Naive B cell (primary cell): ENCODE results near the gene CATSPERD. TPM values are rescaled to one million over a fixed set of nuclear protein-coding genes. Genes with fewer than 3 reads are reported as not detected.
A peak's percentile ranks its signal among the peaks of the same experiment; 100 is the strongest.

Experiments
- ATAC-seq, 2 donors: fragments of 150-1000 bp; cut with Tn5 transposase; 2 replicates each; pipeline ENCODE4 v1.10.0; 2021; ENCODE audit warnings: low read depth in 2 of 2, mild to moderate bottlenecking in 2 of 2, moderate library complexity in 2 of 2
- DNase-seq: peaks from one replicate; pipeline ENCODE4 v3.0.0; 2022
- H3K27ac Mint-ChIP-seq, 6 donors: one replicate each; pipeline ENCODE4 v1.8.0; 2020 to 2022; ENCODE audit warnings: mild to moderate bottlenecking in 6 of 6, mixed read lengths in 6 of 6, moderate library complexity in 5 of 6, inconsistent platforms in 2 of 6
- H3K27me3 Mint-ChIP-seq, 3 donors: one replicate each; pipeline ENCODE4 v1.8.0; 2021 to 2022; ENCODE audit warnings: mixed read lengths in 3 of 3, mild to moderate bottlenecking in 1 of 3
- H3K36me3 Mint-ChIP-seq, 2 donors: one replicate each; pipeline ENCODE4 v1.8.0; 2020 to 2022; ENCODE audit warnings: mixed read lengths in 2 of 2, inconsistent platforms in 1 of 2, mild to moderate bottlenecking in 1 of 2
- H3K4me1 Mint-ChIP-seq, 3 donors: one replicate each; pipeline ENCODE4 v1.8.0; 2020 to 2022; ENCODE audit warnings: mixed read lengths in 3 of 3, inconsistent platforms in 1 of 3, mild to moderate bottlenecking in 1 of 3, moderate library complexity in 1 of 3
- H3K4me3 Mint-ChIP-seq, 8 donors: one replicate each; pipeline ENCODE4 v1.8.0; 2020 to 2022; ENCODE audit warnings: mild to moderate bottlenecking in 8 of 8, mixed read lengths in 8 of 8, moderate library complexity in 8 of 8, inconsistent platforms in 2 of 8
- H3K9me3 Mint-ChIP-seq, 7 donors: one replicate each; pipeline ENCODE4 v1.8.0; 2020 to 2022; ENCODE audit warnings: mixed read lengths in 7 of 7, mild to moderate bottlenecking in 5 of 7, inconsistent platforms in 2 of 7, moderate library complexity in 1 of 7
- polyA plus RNA-seq, 6 donors: library from polyadenylated mRNA; unstranded; fragments of 300-500 nt; fragmentation: Illumina TruSeq; gene quantifications; one replicate each; pipeline ENCODE4 v1.2.3, GENCODE V29; 2021; ENCODE audit warnings: low read depth in 6 of 6

Gene CATSPERD
- polyA plus RNA-seq, 6 donors from 2014 or later = not detected

DNA sequence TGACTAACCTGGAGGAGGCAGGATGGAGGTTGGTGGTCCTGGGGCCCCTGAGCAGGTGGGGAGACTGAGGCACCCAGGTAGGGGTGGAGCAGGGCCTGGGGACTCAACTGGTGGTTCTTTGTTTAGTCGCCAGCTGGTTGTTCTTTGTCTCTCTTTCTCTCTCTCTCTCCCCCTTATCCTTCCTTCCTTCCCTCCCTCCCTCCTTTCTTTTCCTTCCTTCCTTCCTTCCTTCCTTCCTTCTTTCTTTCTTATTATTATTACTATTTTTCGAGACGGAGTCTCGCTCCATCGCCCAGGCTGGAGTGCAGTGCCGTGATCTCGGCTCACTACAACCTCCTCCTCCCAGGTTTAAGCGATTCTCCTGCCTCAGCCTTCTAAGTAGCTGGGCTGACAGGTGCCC lies 77.8 kb downstream of the CATSPERD start:
- Mint-ChIP-seq H3K27ac (no peak overlapping the region), H3K9me3 (peaks cover 0 to 2% (median 0%) of the 10 kb centered on the region in 7 donors), H3K4me1 (peaks cover 6 to 14% (median 8%) of the 10 kb centered on the region in 3 donors), H3K4me3 (no peak overlapping the region), H3K36me3 (no peaks in the 10 kb centered on the region), H3K27me3 (peaks cover 9 to 56% (median 54%) of the 10 kb centered on the region in 3 donors)
- no peak for DNase-seq
- ATAC-seq = no peak

GRCh38 chr19:5799247-5800241 lies 79.1 kb downstream of the CATSPERD start:
- no peak overlapping the region for H3K4me3 Mint-ChIP-seq
- peaks cover 0 to 2% (median 0%) of the 10 kb centered on the region in 7 donors for H3K9me3 Mint-ChIP-seq
- no peaks in the 10 kb centered on the region for H3K36me3 Mint-ChIP-seq
- no peak for DNase-seq
- no peak for ATAC-seq
- no peak overlapping the region for H3K27ac Mint-ChIP-seq
- H3K27me3 Mint-ChIP-seq = peaks cover 9 to 67% (median 54%) of the 10 kb centered on the region in 3 donors
- H3K4me1 Mint-ChIP-seq = peaks cover 15 to 23% (median 18%) of the 10 kb centered on the region in 3 donors

DNA sequence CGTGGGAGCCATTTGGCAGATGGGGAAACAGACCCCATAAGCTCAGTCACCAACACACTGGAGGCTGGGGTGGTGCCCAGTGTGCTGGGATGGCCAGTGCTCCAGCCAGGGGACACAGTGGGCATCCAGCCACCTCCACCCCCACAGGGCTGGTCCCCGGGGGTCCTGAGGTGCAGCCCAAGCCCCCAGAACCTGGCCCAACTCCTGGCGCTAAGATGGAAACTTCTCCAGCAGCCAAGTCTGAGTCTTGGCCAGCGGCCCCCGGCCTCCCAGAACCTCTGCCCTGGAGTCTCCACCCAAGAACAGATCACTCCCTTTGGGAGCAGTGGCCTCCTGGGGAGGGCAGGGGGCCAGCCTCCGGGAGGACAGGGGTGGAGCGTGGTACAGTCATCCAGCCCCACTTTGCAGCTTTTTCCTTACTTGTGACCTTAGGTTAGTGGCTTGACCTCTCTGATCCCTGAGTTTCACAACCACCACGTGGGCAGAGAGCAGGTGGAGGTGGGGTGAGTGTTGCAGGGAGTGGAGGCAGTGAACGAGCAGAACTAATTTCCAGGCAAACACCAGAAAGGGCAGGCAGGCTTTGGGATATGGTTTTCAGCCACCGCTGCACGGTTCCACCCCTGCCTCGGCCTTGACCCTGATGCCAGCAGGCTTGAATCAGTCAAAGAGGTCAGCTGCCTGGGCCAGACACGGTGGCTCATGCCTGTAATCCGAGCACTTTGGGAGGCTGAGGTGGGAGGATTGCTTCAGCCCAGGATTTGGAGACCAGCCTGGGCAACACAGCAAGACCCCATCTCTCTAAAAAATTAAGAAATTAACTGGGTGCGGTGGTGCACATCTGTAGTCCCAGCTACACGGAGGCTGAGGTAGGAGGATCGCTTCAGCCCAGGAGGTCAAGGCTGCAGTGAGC lies 80.2 kb downstream of the CATSPERD start:
- Mint-ChIP-seq H3K4me1 (peaks cover 16 to 25% (median 19%) of the 10 kb centered on the region in 3 donors), H3K9me3 (peaks cover 0 to 2% (median 0%) of the 10 kb centered on the region in 7 donors), H3K27me3 (peaks cover 9 to 69% (median 54%) of the 10 kb centered on the region in 3 donors), H3K4me3 (peak overlapping the region in 2 of 8 donors; percentile 15 to 36), H3K36me3 (no peaks in the 10 kb centered on the region), H3K27ac (no peak overlapping the region)
- ATAC-seq = no peak
- DNase-seq = no peak

- peak overlapping the region in 6 of 8 donors; percentile 18 to 82 (median 47) for H3K4me3 Mint-ChIP-seq
- no peak for ATAC-seq
- H3K4me1 Mint-ChIP-seq = peaks cover 16 to 27% (median 19%) of the 10 kb centered on the region in 3 donors
- H3K27ac Mint-ChIP-seq = peak overlapping the region in 3 of 6 donors; percentile 62 to 86 (median 81)
- H3K27me3 Mint-ChIP-seq = peaks cover 9 to 69% (median 46%) of the 10 kb centered on the region in 3 donors
- H3K36me3 Mint-ChIP-seq = no peaks in the 10 kb centered on the region
- no peak for DNase-seq
- H3K9me3 Mint-ChIP-seq = no peaks in the 10 kb centered on the region
These were observed 81.6 kb downstream of the CATSPERD start for GRCh38 chr19:5801796-5802619.

GRCh38 chr19:5803441-5803751 lies 83.0 kb downstream of the CATSPERD start:
- H3K27me3 Mint-ChIP-seq = peaks cover 9 to 60% (median 38%) of the 10 kb centered on the region in 3 donors
- ATAC-seq (no peak), DNase-seq (no peak)
- H3K27ac Mint-ChIP-seq = peak overlapping the region in 1 of 6 donors; percentile 32
- H3K4me1 Mint-ChIP-seq = peaks cover 16 to 28% (median 19%) of the 10 kb centered on the region in 3 donors
- H3K36me3 Mint-ChIP-seq = no peaks in the 10 kb centered on the region
- H3K4me3 Mint-ChIP-seq = peak overlapping the region; percentile 44 to 88 (median 72)
- no peaks in the 10 kb centered on the region for H3K9me3 Mint-ChIP-seq

DNA sequence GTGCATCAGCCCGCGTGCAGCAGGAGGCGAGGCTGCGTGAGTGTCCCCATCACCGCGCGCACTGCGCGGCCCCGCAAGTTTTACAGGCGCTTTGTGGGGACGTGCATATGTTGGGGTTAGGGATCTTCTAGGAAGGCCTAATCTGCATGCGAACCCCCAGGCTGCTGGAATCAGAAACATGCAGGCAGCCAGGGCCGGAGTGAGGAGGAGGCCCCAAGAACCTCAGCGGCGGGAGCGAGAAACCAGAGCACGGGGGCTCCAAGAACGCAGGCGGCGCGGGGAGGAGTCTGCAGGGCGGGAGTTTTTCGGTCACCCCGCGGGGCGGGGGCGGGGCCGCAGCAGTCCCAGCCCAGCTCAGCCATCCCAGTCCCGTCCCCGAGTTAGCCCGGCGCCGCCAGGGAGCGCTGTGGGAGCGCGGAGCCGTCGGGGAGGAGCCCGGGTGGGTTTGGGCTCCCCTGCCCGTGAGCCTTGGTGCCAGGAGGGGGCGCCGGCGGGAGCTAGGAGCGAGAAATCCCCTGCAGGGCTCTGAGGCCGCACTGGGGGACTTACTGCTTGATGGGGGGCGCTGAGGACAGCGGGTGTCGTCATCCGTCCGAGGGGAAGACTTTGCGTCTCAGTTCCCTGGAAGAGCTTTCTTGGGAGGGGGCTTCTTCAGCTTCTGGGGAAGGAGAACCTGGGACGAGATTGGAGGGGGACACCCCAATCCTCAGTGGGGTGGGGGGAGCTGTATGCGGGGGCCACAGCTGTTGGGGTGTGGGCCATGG lies 83.5 kb downstream of the CATSPERD start:
- Mint-ChIP-seq H3K4me1 (peaks cover 16 to 28% (median 19%) of the 10 kb centered on the region in 3 donors), H3K36me3 (no peaks in the 10 kb centered on the region), H3K9me3 (no peaks in the 10 kb centered on the region), H3K27me3 (peaks cover 7 to 55% (median 33%) of the 10 kb centered on the region in 3 donors), H3K4me3 (peak overlapping the region; percentile 70 to 88 (median 79)), H3K27ac (peak overlapping the region; percentile 28 to 96 (median 88))
- ATAC-seq (peak; percentile 86 to 89), DNase-seq (peak; percentile 85)

DNA sequence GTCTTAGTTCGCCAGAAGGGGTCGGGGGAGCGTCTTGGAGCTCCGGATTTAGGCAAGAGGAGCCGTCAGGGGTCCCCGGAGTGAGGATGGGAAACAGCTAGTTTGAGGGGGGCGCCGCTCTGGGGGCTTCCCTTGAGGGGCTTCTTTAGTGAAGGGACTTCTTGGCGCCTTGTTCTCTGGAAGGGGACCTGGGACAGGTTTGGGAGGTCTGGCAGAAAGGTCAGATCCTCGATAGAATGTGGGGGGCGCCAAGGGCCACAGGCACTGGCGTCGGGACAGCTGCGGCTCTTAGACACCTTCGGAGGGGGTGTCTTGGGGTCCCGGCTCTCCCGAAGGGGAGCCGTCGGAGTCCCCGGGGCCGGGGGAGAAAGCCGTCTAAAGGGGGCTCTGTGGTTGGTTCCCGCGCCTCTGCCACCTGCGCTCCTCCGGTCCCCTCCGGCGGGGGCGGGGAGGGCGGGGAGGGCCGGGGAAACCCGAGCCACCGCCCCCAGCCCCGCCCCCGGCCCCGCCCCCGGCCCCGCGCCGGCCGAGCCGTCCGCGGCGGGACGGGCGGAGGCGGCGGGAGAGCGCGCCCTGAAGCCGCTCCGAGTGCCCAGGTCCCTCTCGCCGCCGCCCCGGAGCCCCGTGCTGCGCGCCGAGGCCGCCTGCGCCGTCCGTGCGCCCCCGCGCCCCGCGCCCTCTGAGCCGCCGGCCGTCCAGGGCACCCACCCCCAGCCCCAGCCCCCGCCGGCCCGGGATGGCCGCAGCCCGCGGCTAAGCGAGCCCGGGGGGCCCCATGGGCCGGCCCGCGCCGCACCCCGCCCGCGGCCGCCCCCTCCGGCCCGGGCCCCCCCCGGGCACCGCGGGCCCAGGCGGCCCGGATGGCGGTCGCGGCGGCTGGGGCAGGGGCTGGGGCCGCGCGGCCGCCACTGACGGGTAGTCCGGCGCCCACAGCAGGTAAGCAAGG lies 84.4 kb downstream of the CATSPERD start, which contains the start of gene NRTN:
NRTN (plus strand) TSS at position 552 of the 946 bp plus-strand sequence. CDS start 19,099 bp downstream, outside the sequence.
- Mint-ChIP-seq H3K27me3 (peaks cover 0 to 47% (median 25%) of the 10 kb centered on the region in 3 donors), H3K36me3 (no peaks in the 10 kb centered on the region), H3K9me3 (no peaks in the 10 kb centered on the region), H3K4me1 (peaks cover 16 to 28% (median 19%) of the 10 kb centered on the region in 3 donors), H3K27ac (peak within 1 kb of the TSS; percentile 28 to 96 (median 88)), H3K4me3 (peak within 1 kb of the TSS; percentile 70 to 88 (median 79))
- no peak for DNase-seq
- peak; percentile 49 to 53 for ATAC-seq

- Mint-ChIP-seq H3K4me1 (peaks cover 16 to 28% (median 19%) of the 10 kb centered on the region in 3 donors), H3K27ac (peak overlapping the region in 2 of 6 donors; percentile 54 to 80), H3K9me3 (no peaks in the 10 kb centered on the region), H3K36me3 (no peaks in the 10 kb centered on the region), H3K27me3 (peaks cover 0 to 38% (median 20%) of the 10 kb centered on the region in 3 donors), H3K4me3 (peak overlapping the region in 7 of 8 donors; percentile 53 to 87 (median 70))
- peak; percentile 21 to 24 for ATAC-seq
- DNase-seq = peak; percentile 45
These were observed 85.2 kb downstream of the CATSPERD start for GRCh38 chr19:5805462-5806132.

- H3K27me3 Mint-ChIP-seq = peaks cover 0 to 33% (median 15%) of the 10 kb centered on the region in 3 donors
- ATAC-seq = no peak
- DNase-seq = no peak
- H3K4me3 Mint-ChIP-seq = peak overlapping the region; percentile 32 to 83 (median 56)
- peaks cover 16 to 28% (median 19%) of the 10 kb centered on the region in 3 donors for H3K4me1 Mint-ChIP-seq
- H3K27ac Mint-ChIP-seq = peak overlapping the region in 3 of 6 donors; percentile 49 to 80 (median 54)
- H3K36me3 Mint-ChIP-seq = no peaks in the 10 kb centered on the region
- H3K9me3 Mint-ChIP-seq = no peaks in the 10 kb centered on the region
These were observed 85.7 kb downstream of the CATSPERD start for GRCh38 chr19:5806133-5806489.

DNA sequence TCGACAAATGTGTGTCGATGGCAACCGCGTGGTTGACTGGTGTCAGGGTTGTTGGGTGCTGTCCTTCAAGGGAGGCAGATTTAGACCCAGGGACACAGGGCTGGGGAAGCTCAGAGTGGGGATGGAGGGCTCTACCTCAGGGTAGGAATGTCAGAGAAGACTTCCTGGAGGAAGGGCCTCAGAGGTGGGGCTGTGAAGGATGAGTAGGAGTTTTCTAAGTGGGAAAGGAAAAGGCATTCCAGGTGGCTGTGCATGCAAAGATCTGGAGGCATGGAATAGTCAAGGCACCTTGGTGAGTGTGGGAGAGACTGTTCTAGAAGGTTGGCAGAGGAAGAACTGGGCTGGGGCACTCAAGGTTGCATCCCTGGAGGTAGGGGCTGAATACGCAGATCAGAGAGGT lies 86.5 kb downstream of the CATSPERD start:
- no peak for DNase-seq
- no peak for ATAC-seq
- Mint-ChIP-seq H3K4me3 (peak overlapping the region in 3 of 8 donors; percentile 29 to 36 (median 29)), H3K4me1 (peaks cover 13 to 25% (median 15%) of the 10 kb centered on the region in 3 donors), H3K27ac (peak overlapping the region in 1 of 6 donors; percentile 92), H3K36me3 (no peaks in the 10 kb centered on the region), H3K27me3 (peaks cover 0 to 28% (median 10%) of the 10 kb centered on the region in 3 donors), H3K9me3 (no peaks in the 10 kb centered on the region)
